Hypothalamus (tissue), 51 donors: ENCODE measurements around the gene CFAP47.
"Not testable (repeated sequence)": the region's sequence is repeated elsewhere in the genome, so short reads cannot be mapped to it uniquely, and the experiment has no call there.

Experiments
- DNase-seq, 51 donors: peaks; one replicate each; lab custom pipeline; 2025; lab: John Stamatoyannopoulos, UW

Gene CFAP47

GRCh38 chrX:36234840-36235528 is 315.4 kb downstream of the CFAP47 start:
- DNase-seq = not testable (repeated sequence)

GRCh38 chrX:36241397-36241796 is 321.9 kb downstream of the CFAP47 start:
- DNase-seq = no peak

DNA sequence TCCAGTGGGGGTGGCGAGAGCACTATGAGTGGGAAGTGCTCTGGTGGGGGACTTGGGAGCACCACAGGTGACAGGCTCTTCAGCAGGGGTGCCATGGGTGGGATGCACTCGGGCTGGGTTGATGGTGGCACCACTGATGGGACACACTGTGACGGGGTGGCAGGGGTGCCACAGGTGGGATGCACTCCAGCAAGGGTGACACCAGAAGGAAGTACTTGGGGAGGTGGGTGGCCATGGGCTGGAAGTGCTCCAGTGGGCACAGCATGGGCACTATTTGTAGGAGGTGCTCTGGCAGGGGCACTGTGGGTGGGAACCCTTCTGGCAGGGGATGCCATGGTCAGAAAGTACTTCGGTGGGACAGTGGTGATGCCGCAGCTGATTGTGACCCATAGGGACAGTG is 346.6 kb downstream of the CFAP47 start:
- DNase-seq = no peak

- DNase-seq = no peak
Observed at GRCh38 chrX:36310136-36310535, 390.6 kb downstream of the CFAP47 start.

DNA sequence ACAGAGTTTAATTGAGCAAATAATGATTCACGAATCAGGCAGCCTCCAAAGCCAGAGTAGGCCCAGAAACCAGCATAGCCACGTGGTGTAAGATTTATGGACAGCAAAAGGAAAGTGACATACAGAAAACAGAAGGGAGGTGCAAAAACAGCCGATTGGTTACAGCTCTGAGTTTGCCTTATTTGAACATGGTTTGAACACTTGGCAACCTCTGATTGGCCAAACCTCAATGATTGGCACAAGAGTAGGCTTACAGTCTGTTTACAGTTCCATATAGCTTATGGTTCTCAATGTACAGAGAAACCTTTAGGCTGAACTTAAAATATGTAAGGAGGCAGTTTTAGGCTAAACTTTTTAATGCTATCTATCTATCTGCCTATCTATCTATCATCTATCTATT is 394.8 kb downstream of the CFAP47 start:
- DNase-seq = no peak

DNA sequence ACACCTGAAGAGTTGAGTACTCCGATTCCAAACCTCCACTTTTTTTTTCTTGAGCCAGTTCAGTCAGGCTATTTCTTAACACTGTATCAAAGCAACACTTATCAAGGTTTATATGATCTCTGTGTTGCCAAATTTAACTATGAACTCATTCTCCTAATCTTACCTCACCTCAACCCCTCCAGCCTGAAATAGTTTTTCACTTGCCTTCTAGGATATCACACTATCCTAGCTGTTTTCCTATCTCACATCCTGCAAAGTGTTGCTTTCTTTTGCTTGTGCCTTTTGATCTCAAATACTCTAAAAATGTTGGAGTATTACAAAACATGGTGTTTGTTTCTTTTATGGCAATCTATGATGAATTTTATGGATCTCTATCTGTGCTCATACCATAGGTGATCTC is 415.0 kb downstream of the CFAP47 start:
- no peak for DNase-seq

DNA sequence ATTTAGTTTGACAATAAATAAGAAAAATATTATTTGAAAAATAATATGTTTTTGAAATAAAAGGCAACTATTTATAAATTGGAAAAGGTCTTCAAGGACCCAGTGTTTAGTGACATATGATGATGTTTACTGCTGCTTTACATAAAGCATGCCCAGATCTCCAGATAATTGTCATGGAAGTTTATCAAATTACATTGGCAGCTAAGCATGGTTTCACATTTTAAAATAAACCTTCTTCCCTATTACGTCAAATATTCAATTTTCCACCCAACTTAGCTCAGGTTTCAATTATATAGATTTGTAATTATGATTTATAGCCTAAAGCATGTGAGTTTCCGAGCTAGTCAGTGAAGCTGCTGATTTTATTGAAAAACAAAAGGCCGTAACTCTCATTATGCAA is 417.2 kb downstream of the CFAP47 start:
- DNase-seq = no peak

DNA sequence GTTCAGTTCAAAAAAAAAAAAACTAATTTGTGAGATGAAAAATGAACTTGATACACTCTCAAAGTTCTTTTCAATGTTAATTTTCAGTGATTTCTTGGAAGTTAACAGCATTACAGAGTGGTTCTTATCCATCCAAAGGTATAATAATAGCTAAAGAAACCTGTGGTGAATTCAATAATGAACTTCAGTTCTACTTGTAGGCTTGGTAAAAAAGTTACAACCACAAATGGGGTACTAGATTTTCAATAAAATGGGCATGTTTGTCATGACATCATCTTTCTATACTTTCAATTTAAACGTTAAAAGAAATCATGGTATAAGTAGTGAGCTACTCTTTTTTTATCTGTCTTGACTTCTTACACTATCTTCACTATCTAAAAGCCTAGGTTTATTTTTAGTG is 424.8 kb downstream of the CFAP47 start:
- DNase-seq = no peak

- DNase-seq = no peak
Observed at GRCh38 chrX:36348509-36348908, 429.0 kb downstream of the CFAP47 start.

DNA sequence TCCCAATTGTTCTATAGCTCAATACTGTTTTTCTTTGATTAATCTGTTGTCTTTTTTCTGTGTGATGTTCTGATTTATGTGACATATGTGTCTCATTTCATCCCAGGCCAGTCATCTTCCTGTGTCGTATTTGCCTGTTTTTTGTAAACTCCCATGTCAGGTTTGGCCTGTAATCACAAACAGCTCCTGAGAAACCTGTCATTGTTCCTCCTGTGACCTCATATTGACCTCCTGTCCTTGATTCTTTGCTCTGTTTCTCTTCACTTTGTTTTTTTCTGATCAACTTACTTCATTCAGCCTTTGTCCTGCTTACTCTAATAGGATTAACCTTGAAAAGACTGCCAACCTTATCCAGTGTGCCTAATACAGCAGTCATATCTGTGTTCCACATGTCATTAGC is 438.3 kb downstream of the CFAP47 start:
- no peak for DNase-seq

- DNase-seq = no peak
Observed at GRCh38 chrX:36364262-36364661, 444.7 kb downstream of the CFAP47 start.

GRCh38 chrX:36383495-36383894 is 464.0 kb downstream of the CFAP47 start:
- no peak for DNase-seq

GRCh38 chrX:36388901-36389300 is 469.4 kb downstream of the CFAP47 start:
- no peak for DNase-seq

DNA sequence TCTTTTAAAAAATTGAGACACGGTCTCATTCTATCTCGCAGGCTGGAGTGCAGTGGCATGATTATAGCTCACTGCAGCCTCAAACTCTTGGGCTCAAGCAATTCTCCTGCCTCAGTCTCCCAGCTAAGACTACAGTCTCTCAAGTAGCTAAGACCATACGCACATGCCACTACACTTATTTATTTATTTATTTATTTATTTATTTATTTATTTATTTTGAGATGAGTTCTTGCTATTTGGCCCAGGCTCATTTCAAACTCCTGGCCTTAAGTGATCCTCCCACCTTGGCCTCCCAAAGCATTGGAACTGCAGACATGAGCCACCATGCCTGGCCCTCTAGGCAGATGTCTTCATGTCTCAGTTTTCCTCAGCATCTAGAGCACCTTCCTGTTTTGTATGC is 482.2 kb downstream of the CFAP47 start:
- no peak for DNase-seq

GRCh38 chrX:36407836-36408235 is 488.3 kb downstream of the CFAP47 start:
- no peak for DNase-seq

- DNase-seq = no peak
Observed at GRCh38 chrX:36414056-36414455, 494.5 kb downstream of the CFAP47 start.

- no peak for DNase-seq
Observed at GRCh38 chrX:36422368-36422767, 502.8 kb downstream of the CFAP47 start.

DNA sequence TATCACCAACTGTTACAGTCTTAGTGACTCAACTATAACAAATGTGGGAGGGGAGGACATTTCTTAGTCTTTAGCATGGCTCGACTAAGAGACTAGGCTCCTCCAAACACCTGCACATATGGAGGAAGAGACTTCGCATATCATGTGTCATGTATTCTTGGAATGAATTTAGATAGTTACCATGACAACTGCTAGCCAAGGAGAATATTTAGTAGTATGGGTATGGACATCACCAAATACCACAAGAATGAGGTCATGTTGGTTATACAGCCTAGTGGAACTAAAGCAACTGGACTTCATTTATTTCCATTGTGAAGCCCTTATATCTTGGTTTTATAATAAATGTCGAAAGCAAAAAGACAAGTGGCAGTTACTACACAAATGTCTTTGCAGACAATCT is 512.3 kb downstream of the CFAP47 start:
- DNase-seq = no peak

- DNase-seq = no peak
Observed at GRCh38 chrX:36434522-36434921, 515.0 kb downstream of the CFAP47 start.
